Calu3 (cell line): ENCODE measurements around the gene SLC4A9. TPM values are rescaled to one million over a fixed set of nuclear protein-coding genes. Genes with fewer than 3 reads are reported as not detected.
A peak's percentile ranks its signal among the peaks of the same experiment; 100 is the strongest.

ENCODE experiments used
- BruUV-seq: library from RNA; stranded (reverse); fragments of 400-500 nt; replicated peaks from 2 replicates; lab custom pipeline; 2021; lab: Mats Ljungman, UMichigan
- CTCF ChIA-PET: fragments of 300-600 bp; sonication (Branson Sonifier 250); formaldehyde crosslinking; loops from one replicate; lab custom pipeline; 2022; ENCODE audit warnings: antibody characterized with exemption; lab: Charles Lee
- DNase-seq: peaks from one replicate; pipeline ENCODE4 v3.0.0; 2022
- H3K27ac Mint-ChIP-seq: one replicate; pipeline ENCODE4 v1.8.0; 2022; ENCODE audit warnings: mixed read lengths; ENCODE audit not compliant: unreplicated experiment
- H3K27me3 Mint-ChIP-seq: one replicate; pipeline ENCODE4 v1.8.0; 2022; ENCODE audit warnings: mixed read lengths; ENCODE audit not compliant: unreplicated experiment
- H3K36me3 Mint-ChIP-seq: one replicate; pipeline ENCODE4 v1.8.0; 2022; ENCODE audit warnings: mild to moderate bottlenecking, moderate library complexity, mixed read lengths; ENCODE audit not compliant: insufficient read depth, unreplicated experiment
- H3K4me1 Mint-ChIP-seq: one replicate; pipeline ENCODE4 v1.8.0; 2022; ENCODE audit warnings: mild to moderate bottlenecking, low read depth, mixed read lengths; ENCODE audit not compliant: unreplicated experiment
- H3K4me3 Mint-ChIP-seq: one replicate; pipeline ENCODE4 v1.8.0; 2022; ENCODE audit warnings: mild to moderate bottlenecking, low read depth, moderate library complexity, mixed read lengths; ENCODE audit not compliant: unreplicated experiment
- H3K9me3 Mint-ChIP-seq: one replicate; pipeline ENCODE4 v1.8.0; 2022; ENCODE audit warnings: low read depth, mixed read lengths; ENCODE audit not compliant: unreplicated experiment
- CTCF ChIP-seq: fragments of 200-600 bp; IDR thresholded peaks from one replicate; pipeline ENCODE4 v1.8.0; 2022; ENCODE audit warnings: antibody characterized with exemption; ENCODE audit not compliant: unreplicated experiment
- intact Hi-C: fragments of 100-400 bp; cut with micrococcal nuclease; formaldehyde crosslinking; loops from one replicate; pipeline ENCODE4 v1.10.0; 2022; ENCODE audit not compliant: unreplicated experiment
- total RNA-seq: library from RNA; stranded (reverse); gene quantifications from 2 replicates; pipeline ENCODE4 v1.2.3, GENCODE V29; 2022

SLC4A9 gene
- total RNA-seq, 1 experiment from 2014 or later, result not detected

- H3K27ac Mint-ChIP-seq, result no peak overlapping the region
Observed at GRCh38 chr5:140398379-140398811, 38.4 kb downstream of the SLC4A9 start.

GRCh38 chr5:140399979-140400729 lies 40.2 kb downstream of the SLC4A9 start:
- BruUV-seq, result no TSS peak
- CTCF ChIA-PET, result interaction anchor here (0.8 to 1.7 kb wide), 3 partner anchors 27 to 55 kb away, joined by 4 to 6 read pairs (median 4); partner anchors contain the start of gene HBEGF

More at GRCh38 chr5:140398379-140398811, 38.4 kb downstream of the SLC4A9 start:
- intact Hi-C loops, result no loop called here
- BruUV-seq, result no TSS peak
- no peak for DNase-seq
- CTCF ChIA-PET, result no interaction called here
- H3K36me3 Mint-ChIP-seq, result no peaks in the 10 kb centered on the region
- H3K9me3 Mint-ChIP-seq, result no peaks in the 10 kb centered on the region
- no peak overlapping the region for H3K4me3 Mint-ChIP-seq
- TF ChIP-seq CTCF, result no peak
- H3K27me3 Mint-ChIP-seq, result no peaks in the 10 kb centered on the region
- no peaks in the 10 kb centered on the region for H3K4me1 Mint-ChIP-seq

GRCh38 chr5:140400730-140401361 lies 40.9 kb downstream of the SLC4A9 start:
- Mint-ChIP-seq H3K4me3 (no peak overlapping the region), H3K27ac (no peak overlapping the region), H3K4me1 (peaks cover 20% of the 10 kb centered on the region), H3K9me3 (no peaks in the 10 kb centered on the region), H3K27me3 (no peaks in the 10 kb centered on the region), H3K36me3 (peaks cover 3% of the 10 kb centered on the region)
- CTCF ChIA-PET, result interaction anchor here (0.6 to 1.7 kb wide), 6 partner anchors 11 to 284 kb away, joined by 3 to 8 read pairs (median 5); partner anchors contain the start of genes HBEGF, IK and NDUFA2
- intact Hi-C loops, result loop anchor here (10.0 kb wide), 1 partner anchor 234 kb away; the partner anchor contains the start of genes CD14 and TMCO6
- BruUV-seq, result TSS peak; percentile 77
- no peak for TF ChIP-seq CTCF
- peak; percentile 96 for DNase-seq

More at GRCh38 chr5:140399979-140400729, 40.2 kb downstream of the SLC4A9 start:
- Mint-ChIP-seq H3K4me3 (no peak overlapping the region), H3K4me1 (peaks cover 17% of the 10 kb centered on the region), H3K27ac (no peak overlapping the region), H3K36me3 (no peaks in the 10 kb centered on the region), H3K27me3 (no peaks in the 10 kb centered on the region), H3K9me3 (no peaks in the 10 kb centered on the region)
- DNase-seq, result no peak
- intact Hi-C loops, result loop anchor here (10.0 kb wide), 1 partner anchor 235 kb away; the partner anchor contains the start of genes CD14 and TMCO6
- TF ChIP-seq CTCF, result no peak

GRCh38 chr5:140401362-140402257 lies 41.6 kb downstream of the SLC4A9 start, which contains the start of gene ANKHD1:
TSS of gene ANKHD1 (plus strand) at chr5:140401833. CDS start at chr5:140401968, 135 bp downstream.
- BruUV-seq, result no TSS peak
- CTCF ChIA-PET, result interaction anchor here (0.5 to 1.7 kb wide), 7 partner anchors 10 to 285 kb away, joined by 3 to 8 read pairs (median 4); partner anchors contain the start of genes HBEGF, IK and NDUFA2
- Mint-ChIP-seq H3K27me3 (no peaks in the 10 kb centered on the region), H3K9me3 (no peaks in the 10 kb centered on the region), H3K36me3 (peaks cover 9% of the 10 kb centered on the region), H3K4me3 (no peak within 1 kb of the TSS), H3K27ac (no peak within 1 kb of the TSS), H3K4me1 (peaks cover 20% of the 10 kb centered on the region)
- intact Hi-C loops, result loop anchor here (10.0 kb wide), 1 partner anchor 233 kb away; the partner anchor contains the start of genes CD14 and TMCO6
- peak; percentile 99 for DNase-seq
- no peak for TF ChIP-seq CTCF
